Prostate gland (tissue), 2 donors: ENCODE measurements around the gene MINK1. TPM values are rescaled to one million over a fixed set of nuclear protein-coding genes. Genes with fewer than 3 reads are reported as not detected.

Experiments used
- DNase-seq: peaks from one replicate; pipeline ENCODE4 v3.0.0-alpha.2; 2019; ENCODE audit warnings: low spot score
- H3K27ac ChIP-seq, 2 donors: fragments of 200-600 bp; sonication (generic); 2 replicates each; pipeline ENCODE4 v1.5.1; 2017 to 2019
- H3K27me3 ChIP-seq: fragments of 200-600 bp; sonication (generic); replicated peaks from 2 replicates; pipeline ENCODE4 v1.5.1; 2019; ENCODE audit not compliant: insufficient read depth
- H3K36me3 ChIP-seq, 2 donors: fragments of 200-600 bp; sonication (generic); 1 replicate in 1 of 2; 2 replicates in 1 of 2; pipeline versions ENCODE4 v1.5.1 to v1.8.1; 2017 to 2019
- H3K4me1 ChIP-seq: fragments of 200-600 bp; sonication (generic); replicated peaks from 2 replicates; pipeline ENCODE4 v1.5.1; 2019
- H3K4me3 ChIP-seq, 2 donors: fragments of 200-600 bp; sonication (generic); 2 replicates each; pipeline ENCODE4 v1.5.1; 2017 to 2019
- H3K9me3 ChIP-seq: fragments of 200-600 bp; sonication (generic); 2 replicates; pipeline ENCODE4 v1.5.1; 2017
- CTCF ChIP-seq, 4 experiments: fragments of 200-600 bp in 2 of 4; fragments of 450-650 bp in 2 of 4; sonication (generic) in 2 of 4; IDR thresholded peaks; 1 replicate in 3 of 4; 2 replicates in 1 of 4; pipeline ENCODE4 v1.5.1; 2016 to 2019; ENCODE audit warnings: antibody characterized with exemption in 4 of 4, mild to moderate bottlenecking in 2 of 4, moderate library complexity in 2 of 4
- POLR2A ChIP-seq: fragments of 450-650 bp; IDR thresholded peaks from one replicate; pipeline ENCODE4 v1.6.1; 2016; ENCODE audit warnings: antibody characterized with exemption, mild to moderate bottlenecking
- POLR2AphosphoS5 ChIP-seq: sonication (generic); formaldehyde crosslinking; IDR thresholded peaks from one replicate; pipeline ENCODE4 v1.6.1; 2017; ENCODE audit warnings: antibody characterized with exemption
- WGBS: methylation state at CpG from one replicate; pipeline ENCODE4 v1.1.5; 2018; 5-methylcytosine and 5-hydroxymethylcytosine counted together
- intact Hi-C: fragments of 100-400 bp; cut with DNase I; formaldehyde crosslinking; loops from one replicate; pipeline ENCODE4 v1.14.2; 2022
- total RNA-seq, 2 donors: library from RNA; depleted of rRNA; stranded (reverse); fragments of >200 nt; gene quantifications; one replicate each; pipeline ENCODE4 v1.1.0, GENCODE V29; 2016

Gene MINK1
- total RNA-seq, 2 donors from 2014 or later = 53.0 to 136 TPM

DNA sequence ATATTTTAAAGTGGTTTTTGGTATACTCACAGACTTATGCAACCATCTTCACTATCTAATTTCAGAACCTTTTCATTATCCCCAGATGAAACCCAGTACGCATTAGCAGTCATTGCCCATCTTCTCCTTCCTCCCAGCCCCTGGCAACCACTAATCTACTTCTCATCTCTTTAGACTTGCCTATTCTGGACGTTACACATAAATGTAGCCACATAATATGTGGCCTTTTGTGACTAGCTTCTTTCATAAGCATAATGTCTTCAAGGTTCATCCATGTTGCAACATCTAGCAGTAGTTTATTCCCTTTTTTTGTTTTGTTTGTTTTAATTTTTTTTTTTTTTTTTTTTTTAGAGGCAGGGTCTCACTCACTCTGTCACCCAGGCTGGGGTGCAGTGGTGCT lies 37.7 kb downstream of the MINK1 start:
- no peaks in the 10 kb centered on the region for H3K27me3 ChIP-seq
- no peaks in the 10 kb centered on the region for H3K36me3 ChIP-seq
- H3K27ac ChIP-seq = no peak overlapping the region
- H3K4me1 ChIP-seq = no peaks in the 10 kb centered on the region
- 75% methylated on average over 2 of the region's 2 CpGs for WGBS
- no peak for DNase-seq
- H3K4me3 ChIP-seq = no peak overlapping the region
- TF ChIP-seq POLR2AphosphoS5 (no peak), CTCF (IDR thresholded peaks at IDR 0.05) (no peak), POLR2A (no peak)
- H3K9me3 ChIP-seq = no peaks in the 10 kb centered on the region
- intact Hi-C loops = no loop called here

DNA sequence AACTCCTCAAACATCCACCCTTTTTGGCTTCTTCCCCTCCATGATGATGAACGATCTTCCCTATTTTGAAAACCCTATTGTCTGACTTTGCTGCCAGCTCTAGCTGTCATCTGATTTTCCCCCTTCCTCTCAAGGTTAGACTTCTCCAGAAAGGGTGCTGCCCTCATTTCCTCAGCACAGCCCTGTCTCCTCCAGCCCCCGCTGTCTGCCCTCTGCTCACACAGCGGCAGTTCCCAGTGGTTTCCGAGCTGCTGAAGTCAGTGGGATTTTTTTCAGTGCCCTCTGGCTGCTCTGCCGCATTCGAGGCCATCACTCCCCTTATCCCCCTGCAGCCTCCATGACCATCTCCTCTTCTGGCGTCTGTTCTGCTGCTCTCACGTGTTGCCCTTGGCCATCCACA lies 39.6 kb downstream of the MINK1 start:
- WGBS = 38% methylated on average over 8 of the region's 8 CpGs
- TF ChIP-seq CTCF (IDR thresholded peaks at IDR 0.05) (no peak), POLR2AphosphoS5 (no peak), POLR2A (no peak)

DNA sequence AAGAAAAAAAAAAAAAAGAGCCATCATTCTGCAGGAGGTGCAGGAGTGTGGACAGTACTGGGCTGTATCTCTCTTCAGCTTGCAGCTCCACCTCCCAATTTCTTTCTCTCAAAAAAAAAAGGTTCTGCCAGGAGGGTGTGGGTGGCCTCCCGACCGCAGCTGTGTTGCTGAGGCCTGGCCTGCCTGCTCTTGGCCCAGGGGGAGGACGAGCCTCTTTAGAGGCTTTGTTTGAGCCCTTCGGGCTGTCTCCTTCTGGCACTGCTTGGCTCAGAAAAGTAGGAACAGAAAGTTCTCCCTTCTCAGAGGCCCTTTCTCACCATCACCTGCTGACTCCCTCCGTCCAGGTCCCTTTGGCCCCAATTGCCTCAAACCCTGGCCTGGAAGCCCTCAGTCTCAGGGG lies 43.9 kb downstream of the MINK1 start:
- WGBS = 55% methylated on average over 5 of the region's 5 CpGs

More for the DNA sequence above, 39.6 kb downstream of the MINK1 start:
- Histone ChIP-seq H3K27ac (no peak overlapping the region), H3K9me3 (no peaks in the 10 kb centered on the region), H3K27me3 (no peaks in the 10 kb centered on the region), H3K4me3 (no peak overlapping the region), H3K36me3 (no peaks in the 10 kb centered on the region), H3K4me1 (no peaks in the 10 kb centered on the region)
- intact Hi-C loops = no loop called here
- no peak for DNase-seq

DNA sequence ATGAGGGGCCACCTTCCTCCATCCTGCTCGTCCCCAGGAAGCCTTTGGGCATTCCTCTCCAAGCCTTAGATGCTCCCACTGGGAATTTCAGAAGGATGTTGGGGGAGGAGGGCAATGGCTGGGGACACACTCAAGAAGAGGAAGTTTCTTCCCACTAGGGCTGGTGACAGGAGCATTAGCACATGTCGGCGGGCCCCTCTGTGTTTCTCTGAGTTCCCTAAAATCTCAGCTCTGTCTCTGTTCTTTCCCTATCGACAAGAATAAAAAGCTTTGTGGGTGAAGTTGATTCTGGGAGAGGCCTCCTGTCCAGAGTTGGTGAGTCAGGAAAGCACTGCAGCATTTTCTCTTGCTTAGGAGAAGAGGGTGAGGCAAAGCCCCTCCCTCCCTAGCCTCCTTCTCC lies 46.5 kb downstream of the MINK1 start:
- intact Hi-C loops = no loop called here
- Histone ChIP-seq H3K36me3 (peaks cover 2 to 6% of the 10 kb centered on the region in 2 donors), H3K4me1 (no peaks in the 10 kb centered on the region), H3K27me3 (no peaks in the 10 kb centered on the region), H3K27ac (no peak overlapping the region), H3K4me3 (no peak overlapping the region), H3K9me3 (no peaks in the 10 kb centered on the region)
- TF ChIP-seq POLR2A (no peak), CTCF (IDR thresholded peaks at IDR 0.05) (no peak), POLR2AphosphoS5 (no peak)
- 86% methylated on average over 4 of the region's 4 CpGs for WGBS
- no peak for DNase-seq

More for the DNA sequence above, 43.9 kb downstream of the MINK1 start:
- no peaks in the 10 kb centered on the region for H3K9me3 ChIP-seq
- no peak for TF ChIP-seq CTCF (IDR thresholded peaks at IDR 0.05)
- TF ChIP-seq POLR2A = no peak
- no peak for TF ChIP-seq POLR2AphosphoS5
- no peak for DNase-seq
- no peaks in the 10 kb centered on the region for H3K4me1 ChIP-seq
- H3K4me3 ChIP-seq = no peak overlapping the region
- no peaks in the 10 kb centered on the region for H3K36me3 ChIP-seq
- no peak overlapping the region for H3K27ac ChIP-seq
- intact Hi-C loops = no loop called here
- H3K27me3 ChIP-seq = no peaks in the 10 kb centered on the region

- no peak for DNase-seq
Measured at GRCh38 chr17:4880857-4881256, 47.7 kb downstream of the MINK1 start.

More at GRCh38 chr17:4880857-4881256, 47.7 kb downstream of the MINK1 start:
- TF ChIP-seq CTCF (IDR thresholded peaks at IDR 0.05) (no peak), POLR2AphosphoS5 (no peak), POLR2A (no peak)
- H3K4me1 ChIP-seq = no peaks in the 10 kb centered on the region
- no peaks in the 10 kb centered on the region for H3K9me3 ChIP-seq
- WGBS = 77% methylated on average over 15 of the region's 15 CpGs
- H3K27ac ChIP-seq = no peak overlapping the region
- H3K36me3 ChIP-seq = peaks cover 9 to 11% of the 10 kb centered on the region in 2 donors
- no peaks in the 10 kb centered on the region for H3K27me3 ChIP-seq
- no peak overlapping the region for H3K4me3 ChIP-seq
- intact Hi-C loops = no loop called here
